DMS153 treated with DMSO at 0.1 percent for 48 hours (cell line): ENCODE measurements around the gene PKLR.
A peak's percentile ranks its signal among the peaks of the same experiment; 100 is the strongest.
"Not testable (repeated sequence)": the region's sequence is repeated elsewhere in the genome, so short reads cannot be mapped to it uniquely, and the experiment has no call there.

Experiments
- DNase-seq: peaks from one replicate; lab custom pipeline; 2025; ENCODE audit not compliant: unreplicated experiment; lab: John Stamatoyannopoulos, UW

Gene PKLR

DNA sequence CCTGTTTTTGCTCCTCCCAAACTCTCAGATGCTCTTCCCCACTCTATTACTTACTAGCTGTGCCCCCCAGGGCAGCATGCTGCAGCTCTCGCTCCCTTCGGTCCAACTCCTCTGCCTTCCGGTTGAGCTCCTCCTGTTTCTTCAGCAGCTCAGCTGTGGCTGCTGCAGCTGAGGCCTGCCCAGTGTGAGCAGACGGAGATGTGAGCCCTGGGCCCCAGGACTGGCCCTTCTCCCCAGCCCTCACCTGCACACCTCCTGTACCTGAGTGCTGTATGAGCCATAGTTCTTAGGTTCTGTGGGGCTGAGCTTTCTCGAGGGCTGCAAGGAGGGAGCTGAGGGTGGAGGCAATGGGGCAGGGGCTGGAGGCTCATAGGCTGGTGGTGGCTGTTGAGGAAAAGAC lies 41.0 kb downstream of the PKLR start:
- DNase-seq: no peak

DNA sequence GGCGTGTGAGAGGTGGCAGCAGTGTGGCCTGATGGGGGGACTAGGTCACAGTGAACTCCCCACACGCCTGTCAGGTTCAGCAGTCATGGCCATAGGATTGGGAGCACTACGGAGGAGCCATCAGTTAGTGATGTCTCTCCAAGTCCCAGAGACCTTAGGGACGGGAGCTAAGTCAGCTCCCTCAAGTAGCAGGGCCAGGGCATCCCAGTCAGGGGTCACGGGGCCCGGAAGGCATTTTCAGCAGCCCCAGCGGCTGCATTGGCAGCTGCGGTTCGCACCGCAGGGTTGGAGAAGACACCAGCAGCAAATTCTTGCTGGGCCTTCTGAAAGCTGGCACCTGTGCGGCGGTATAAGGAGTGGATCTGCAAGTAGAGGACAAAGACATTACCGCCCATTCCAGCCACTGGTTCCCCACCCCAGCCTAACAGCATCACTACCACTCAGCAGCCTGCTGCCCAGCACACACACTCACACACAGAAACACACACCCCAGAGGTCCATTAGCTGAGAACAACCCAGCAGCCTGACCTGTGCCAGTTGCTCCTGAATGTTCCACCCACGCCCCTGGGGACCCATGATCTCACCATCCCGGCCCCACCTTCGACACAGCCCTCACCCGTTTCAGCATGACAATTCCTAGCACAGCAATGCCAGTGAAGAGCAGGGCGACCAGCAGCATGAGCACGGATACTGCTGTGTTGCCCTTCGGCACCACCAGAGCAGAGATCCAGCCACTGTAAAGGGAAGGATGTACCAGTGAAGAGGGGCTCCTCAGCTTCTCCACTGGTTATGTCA lies 45.0 kb downstream of the PKLR start:
- DNase-seq: no peak

DNA sequence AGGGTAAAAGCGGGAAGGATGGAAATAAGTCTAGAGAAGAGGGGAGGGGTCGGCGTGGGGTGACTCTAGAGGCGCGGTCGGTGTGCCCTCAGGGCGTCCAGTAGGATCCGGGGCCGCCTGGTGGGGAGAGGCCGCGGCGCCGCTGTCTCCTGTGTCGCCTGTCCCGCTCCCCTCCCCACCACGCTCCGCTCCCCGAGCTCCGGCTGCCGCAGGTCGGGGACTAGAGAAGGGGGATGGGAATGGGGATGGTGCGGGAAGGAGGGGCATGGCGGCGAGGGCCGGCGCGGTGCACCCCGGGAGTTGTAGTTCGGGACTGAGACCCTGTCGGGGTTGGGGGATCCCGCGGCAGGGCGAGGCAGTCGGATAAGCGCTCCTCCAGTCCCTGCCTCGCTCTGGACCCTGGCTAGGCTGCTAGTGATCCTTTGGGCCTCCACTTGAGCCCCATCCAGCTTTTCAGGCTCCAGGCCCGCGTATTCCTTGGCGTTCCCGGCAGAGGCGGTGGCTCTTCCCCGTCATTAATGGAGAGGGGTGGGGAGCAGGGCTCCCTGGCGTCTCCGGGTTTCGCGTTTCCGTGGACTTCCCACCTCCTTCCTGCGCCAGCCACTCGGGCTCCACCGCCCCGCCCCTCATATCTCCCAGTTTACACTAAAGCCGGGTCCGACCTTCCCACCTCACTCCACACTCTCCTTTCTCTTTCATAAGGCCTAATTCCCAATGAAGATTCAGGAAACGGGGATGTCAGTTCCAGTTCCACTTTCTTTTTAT lies 45.8 kb downstream of the PKLR start, which contains the start of gene ENTREP3:
ENTREP3 (minus strand) TSS at position 241 of the 765 bp plus-strand sequence. CDS start 606 bp downstream, outside the sequence.
- peak; percentile 82 for DNase-seq

DNA sequence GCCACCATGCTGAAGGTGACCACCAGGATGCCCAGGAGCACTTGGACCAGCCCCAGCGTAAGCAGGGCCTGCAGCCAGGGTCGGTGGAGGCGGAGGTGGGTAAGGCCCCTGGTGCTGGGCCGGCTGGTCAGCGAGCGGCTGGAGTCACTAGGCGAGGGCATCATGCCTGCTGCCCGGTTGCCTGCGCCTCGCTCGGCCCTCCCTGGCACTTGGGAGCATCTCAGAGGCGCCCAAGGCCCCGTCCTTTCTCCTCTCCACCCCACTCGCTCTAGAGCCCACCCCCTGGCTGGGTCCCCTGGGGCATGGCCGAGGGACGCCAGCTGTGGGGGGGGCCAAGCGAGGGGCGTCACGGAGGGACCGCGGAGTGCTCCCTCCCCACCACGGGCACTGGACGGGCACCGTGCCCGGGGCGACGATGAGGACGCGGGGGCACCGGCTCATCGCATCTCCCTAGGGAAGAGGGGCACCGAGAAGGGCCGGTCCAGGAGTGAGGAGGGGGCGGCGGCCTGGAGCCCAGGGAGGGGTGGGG lies 46.5 kb downstream of the PKLR start:
- DNase-seq: no peak

DNA sequence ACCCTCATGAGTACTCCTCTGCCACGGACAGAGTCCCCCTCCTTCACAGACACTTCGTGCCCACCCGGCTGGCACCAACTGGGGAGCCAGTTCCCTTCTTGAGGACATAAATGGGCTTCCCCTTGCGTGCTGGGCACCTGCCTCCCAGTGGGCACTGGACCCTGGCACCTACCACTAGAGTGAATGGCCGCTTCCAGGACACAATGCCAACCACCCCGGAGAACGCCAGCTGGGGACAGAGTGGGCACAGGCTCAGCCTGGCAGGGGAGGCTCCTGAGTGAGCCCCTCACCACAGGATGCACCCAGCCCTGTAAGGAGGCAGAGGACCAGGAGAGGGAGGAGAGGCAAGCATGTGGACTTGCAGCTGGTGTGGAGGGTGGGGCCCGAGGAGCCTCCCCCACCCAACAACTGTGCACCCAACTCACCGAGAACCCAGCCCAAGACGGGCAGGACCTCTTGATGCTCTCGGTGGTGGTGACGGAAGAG lies 47.0 kb downstream of the PKLR start:
- DNase-seq: no peak

DNA sequence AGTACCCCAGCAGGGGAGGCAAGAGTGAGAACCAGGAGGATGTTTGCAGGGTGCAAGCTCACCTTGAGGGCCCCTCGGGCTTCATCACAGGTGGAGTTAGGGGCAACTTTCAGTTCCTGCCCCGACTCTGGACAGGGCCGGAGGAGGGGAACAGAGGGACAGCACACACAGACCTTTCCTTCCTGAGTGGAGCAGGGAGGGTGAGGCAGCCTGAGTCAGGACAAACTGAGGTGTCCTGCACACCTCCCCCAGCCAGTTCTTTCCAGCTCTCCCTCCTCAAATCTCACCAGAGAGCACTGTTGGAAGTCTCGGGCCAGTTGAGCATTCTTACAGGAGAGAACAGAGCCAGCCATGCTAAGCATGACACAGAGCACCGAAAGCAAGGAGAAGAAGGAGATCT lies 47.4 kb downstream of the PKLR start:
- no peak for DNase-seq

DNA sequence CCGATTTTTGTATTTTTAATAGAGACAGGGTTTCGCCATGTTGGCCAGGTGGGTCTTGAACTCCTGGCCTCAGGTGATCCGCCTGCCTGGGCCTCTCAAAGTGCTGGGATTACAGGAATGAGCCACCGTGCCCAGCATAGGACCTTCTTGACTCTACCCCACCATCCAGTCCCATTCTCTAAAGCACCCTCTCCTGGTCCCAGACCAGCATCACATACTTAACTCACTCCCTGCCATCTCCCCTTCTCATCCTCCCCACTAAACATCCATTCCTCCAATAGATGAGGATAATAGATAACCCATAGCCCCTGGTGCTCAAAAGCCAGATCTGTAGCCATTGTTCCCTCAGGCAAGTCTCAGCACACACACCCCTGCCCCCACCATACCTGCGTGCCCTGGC lies 48.0 kb downstream of the PKLR start:
- DNase-seq: no peak

DNA sequence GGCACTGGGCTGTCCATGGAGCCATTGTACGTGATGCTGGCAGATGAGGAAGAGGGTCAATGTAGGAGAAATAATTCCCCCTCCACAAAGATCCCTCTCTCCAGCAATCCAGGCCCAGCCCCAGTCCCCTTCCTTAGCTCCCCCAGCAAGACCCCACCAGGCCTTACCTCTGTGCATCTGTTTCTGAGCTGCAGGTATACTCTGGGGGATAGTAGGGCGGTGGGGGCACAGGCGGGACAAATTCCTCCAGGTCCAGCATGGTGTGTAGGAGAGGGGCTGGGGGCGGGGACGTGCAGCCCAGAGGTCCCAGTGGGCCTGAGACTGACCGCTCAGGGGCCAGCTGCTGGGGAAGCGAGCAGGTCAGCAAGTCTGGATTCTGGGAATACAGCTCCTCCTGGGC lies 49.7 kb downstream of the PKLR start:
- DNase-seq: no peak

DNA sequence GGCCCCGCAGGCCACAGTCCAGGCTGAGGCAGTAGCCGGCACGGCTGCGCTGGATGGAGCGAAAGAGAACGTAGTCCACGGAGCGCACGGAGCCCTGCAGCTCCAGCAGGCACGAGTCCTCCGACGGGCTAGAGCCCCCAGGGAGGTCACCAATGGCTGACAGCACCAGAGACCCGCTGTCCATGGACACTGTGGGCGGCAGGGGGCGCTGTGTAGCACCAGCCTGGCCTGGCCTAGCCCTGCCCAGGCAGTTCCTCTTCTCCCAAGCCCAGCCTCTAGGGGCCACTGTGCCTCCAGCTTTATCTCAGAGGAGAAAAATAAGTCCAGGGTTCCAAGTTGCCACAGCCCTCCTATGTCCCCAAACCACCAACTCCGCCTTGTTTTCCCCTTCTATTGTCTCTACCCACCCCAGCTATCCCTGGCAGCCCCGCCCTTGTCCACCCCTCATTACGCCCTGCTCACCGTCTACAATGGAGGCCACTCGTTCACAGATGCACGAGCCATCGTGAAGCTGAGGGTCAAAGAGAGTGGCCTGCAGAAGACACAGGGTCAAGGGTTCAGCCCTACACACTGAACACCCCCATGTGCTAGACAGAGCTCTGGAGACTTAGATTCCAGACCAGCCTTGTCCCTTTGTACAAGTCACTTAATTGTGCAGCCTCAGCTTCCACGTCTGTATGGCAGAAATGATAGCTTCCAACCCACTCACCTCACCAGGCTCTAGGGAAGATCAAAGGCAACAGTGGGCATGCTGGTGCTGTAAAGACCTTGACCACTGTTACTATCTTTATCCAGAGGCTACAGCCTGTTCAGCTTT lies 50.4 kb downstream of the PKLR start:
- DNase-seq: peak; percentile 97

DNA sequence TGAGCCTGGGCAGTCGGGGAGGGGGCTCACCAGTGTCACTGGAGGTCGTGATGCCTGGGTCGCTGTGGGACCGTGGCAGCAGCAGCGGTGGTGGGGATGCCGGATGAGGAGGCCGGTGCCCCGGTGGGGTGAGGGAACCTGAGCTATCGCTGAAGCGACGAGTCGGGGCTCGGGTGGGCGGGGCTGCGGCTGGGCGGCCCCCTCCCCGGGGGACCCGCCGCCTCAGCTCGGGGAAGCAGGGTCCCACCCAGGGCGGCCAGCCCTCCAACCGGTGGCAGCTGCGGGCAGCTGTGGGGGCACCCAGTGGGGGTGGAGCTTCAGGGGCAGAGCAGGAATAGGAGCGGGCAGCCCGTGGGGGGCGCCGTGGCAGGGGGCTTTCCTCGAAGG lies 51.0 kb downstream of the PKLR start:
- DNase-seq: no peak

DNA sequence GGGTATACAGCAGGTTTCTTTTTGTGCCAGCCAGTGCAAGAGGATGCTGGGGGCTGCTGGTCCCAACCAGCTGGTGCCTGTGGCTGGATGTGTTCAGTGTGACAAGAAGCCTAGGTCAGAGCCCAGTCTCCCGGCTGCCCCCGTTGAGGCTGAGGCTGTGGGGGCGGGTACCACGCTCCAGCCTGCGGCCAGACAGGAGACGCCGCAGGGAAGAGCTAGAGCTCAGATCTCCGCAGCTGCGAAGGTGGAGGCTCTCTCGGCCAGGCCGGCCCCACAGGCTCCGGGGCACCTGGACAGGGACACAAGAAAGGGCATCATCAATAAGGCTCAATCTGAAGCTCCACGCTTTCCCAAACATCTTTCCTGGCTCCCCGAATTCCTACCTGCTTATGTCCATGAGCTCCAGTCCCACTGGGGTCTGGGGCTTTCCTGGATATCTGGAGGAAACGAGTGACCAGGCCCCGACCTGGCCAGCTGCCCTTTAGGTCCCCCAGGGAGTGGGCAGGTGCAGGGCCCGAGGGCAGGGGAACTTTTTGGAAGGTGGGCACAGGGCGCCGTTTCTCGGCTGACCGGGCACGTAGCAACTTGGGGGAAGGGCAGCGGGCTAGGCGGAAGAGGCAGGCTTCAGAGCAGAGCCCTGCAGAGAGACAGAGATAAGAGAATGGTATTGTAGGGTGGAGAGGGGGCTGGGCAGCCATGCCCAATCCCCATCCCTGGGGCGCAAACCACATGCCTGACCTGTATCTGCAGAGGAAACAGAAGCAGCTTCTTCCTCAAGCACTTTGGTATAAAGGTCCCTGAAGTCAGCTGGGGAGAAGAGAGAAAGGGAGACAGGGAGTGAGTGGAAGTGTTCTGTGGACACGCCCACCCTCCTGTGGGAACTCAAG lies 53.3 kb downstream of the PKLR start:
- DNase-seq: no peak

DNA sequence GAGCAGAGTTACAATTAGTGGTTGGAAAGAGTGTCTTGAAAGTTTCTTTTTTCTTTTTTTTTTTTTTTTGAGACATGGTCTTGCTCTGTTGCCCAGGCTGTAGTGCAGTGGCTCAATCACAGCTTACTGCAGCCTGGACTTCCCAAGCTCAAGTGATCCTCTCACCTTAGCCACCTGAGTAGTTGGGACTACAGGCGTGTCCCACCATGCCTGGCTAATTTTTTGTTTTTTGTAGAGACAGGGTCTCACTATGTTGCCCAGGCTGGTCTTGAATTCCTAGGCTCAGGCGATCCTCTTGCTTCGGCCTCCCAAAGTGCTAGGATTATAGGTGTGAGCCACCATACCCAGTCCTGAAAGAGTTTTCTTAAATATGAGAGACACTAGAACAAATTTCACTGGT lies 54.4 kb downstream of the PKLR start:
- not testable (repeated sequence) for DNase-seq

DNA sequence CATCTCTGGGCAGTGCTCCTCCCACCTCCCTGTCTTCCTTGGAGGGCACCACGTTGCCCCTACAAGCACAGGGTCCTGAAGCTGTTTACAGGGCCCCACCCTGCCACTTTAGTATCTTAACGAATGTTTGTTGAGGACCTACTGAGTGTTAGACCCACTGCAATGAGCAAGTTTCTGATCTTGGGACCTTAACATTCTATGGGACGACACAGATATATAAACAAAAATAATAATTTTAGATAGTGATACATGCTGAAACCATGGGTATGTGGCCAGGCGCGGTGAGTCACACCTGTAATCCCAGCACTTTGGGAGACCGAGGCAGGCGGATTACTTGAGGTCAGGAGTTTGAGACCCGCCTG lies 56.1 kb downstream of the PKLR start:
- DNase-seq: no peak

DNA sequence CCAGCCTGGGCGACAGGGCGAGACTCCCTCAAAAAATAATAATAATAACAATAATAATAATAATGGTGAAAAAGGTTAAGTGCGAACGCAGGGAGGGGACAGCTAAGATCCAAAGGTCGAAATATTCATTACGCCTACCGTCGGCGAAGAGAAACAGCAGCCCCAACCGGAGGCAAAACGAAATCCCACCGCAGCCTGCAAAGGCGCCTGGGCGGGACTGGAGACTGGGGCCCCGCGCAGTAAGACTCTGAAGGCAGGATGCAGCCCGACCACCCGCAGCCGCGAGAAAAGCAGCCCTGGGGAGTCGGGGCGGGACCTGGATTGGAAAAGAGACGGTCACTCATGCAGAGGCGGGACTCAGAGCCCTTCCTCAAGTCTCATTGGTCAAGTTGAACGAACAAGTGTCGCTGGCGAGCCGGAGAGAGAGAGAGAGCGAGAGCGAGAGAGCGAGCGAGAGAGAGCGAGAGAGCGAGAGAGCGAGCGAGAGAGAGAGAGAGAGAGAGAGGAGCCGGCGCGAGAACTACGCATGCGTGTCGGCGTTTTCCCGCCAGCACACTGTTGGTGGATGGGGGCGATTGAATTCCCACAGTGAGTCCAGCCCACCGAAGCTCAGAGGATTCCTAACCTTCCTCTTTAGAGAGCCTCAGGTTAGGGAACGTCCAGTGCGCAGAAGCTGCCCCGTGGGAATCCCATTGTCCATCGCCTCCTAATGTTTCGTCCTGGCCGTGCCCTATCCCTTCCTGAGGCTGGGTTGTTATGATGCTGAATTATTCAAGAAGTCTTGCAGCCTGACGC lies 56.7 kb downstream of the PKLR start:
- peak; percentile 99 for DNase-seq

DNA sequence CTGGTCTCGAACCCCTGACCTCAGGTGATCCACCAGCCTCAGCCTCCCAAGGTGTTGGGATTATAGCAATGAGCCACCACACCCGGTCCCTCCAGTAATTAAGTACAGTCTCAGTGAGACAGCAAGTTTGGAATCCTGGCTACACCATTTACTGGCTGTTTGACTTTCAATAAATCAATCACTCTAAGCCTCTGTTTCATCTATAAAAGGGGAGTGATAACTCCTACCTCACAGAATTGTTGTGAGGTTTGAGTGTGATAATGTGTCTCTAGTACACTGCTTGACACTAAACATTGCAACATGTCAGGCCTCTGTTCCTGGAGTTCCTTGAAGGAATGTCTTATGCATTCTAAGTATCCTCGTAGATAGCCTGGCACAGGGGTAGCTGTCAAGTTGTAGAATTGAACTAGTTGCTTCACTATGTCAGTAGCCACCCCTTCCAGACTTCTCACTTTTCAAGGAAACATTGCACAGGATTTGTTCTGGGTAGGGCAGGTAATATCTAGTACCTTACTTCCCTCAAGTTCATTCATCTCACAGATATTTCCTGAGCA lies 58.4 kb downstream of the PKLR start:
- no peak for DNase-seq

DNA sequence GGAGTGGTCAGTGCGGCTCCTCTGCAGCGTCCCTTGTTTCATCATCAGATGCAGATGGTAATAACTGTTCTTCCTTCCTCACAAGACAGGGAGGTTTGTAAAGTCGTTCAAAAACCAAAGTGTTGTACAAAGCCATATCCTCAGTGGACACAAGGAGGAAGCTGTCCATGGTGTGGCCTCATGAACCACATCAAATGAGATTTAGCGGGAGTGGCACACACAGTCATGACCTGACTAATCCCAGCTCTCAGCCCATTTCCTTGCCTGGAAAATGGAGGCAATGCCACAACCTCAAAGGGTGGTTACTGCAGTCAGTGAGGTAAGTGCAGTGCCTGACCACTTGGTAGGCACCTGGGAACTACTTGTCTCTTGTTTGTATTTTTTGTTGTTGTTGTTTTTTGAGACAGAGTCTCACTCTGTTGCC lies 59.4 kb downstream of the PKLR start:
- no peak for DNase-seq

DNA sequence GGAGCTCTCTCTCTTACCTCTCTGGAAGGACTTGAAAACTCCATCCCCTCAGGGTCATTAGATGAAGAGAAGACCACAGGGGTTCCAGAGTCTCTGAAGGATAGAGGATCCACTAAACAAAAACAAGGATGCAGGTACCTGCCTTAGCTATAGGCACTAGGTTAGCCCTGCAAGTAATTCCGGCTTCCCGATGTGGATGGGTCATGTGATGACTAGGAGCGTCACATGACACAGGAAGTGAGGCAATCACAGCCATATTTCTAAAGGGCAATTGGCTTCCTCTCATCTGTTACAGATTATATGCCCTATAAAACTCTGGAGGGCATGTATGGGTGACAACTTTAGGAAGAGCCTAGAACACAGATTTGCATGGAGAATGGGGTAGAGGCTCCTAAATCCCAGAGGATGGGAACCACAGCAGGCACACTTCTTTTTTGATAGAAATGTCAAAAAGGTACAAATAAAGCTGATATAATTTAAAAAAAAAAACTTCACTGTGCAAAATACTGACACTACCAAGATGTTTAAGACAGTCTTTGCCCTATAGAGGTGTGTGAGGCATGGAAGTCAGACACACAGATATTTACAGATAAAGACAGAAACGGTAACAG lies 60.1 kb downstream of the PKLR start:
- peak; percentile 92 for DNase-seq
